HCT116 (cell line): Measurements from ENCODE around the gene IL20. TPM values are rescaled to one million over a fixed set of nuclear protein-coding genes. Genes with fewer than 3 reads are reported as not detected.

ENCODE experiments used
- ATAC-seq: fragments of 200-7000 bp; cut with Tn5 transposase; 2 replicates; pipeline ENCODE4 v1.9.1; 2020; ENCODE audit warnings: mild to moderate bottlenecking, moderate library complexity
- BruUV-seq: library from RNA; stranded (reverse); fragments of 400-500 nt; replicated peaks from 2 replicates; lab custom pipeline; 2021; lab: Mats Ljungman, UMichigan
- CTCF ChIA-PET: fragments of 300-600 bp; sonication (Branson Sonifier 250); formaldehyde crosslinking; loops from one replicate; lab custom pipeline; 2021; ENCODE audit warnings: antibody characterized with exemption; lab: Charles Lee
- POLR2A ChIA-PET: fragments of 300-600, 350-600 bp; sonication (Branson Sonifier 250); formaldehyde crosslinking; loops from one replicate; lab custom pipeline; 2021; ENCODE audit warnings: antibody characterized with exemption; lab: Charles Lee
- RAD21 ChIA-PET, 2 experiments: fragments of 300-600 bp; sonication (Branson Sonifier 250); formaldehyde crosslinking; loops; one replicate each; lab custom pipeline; 2023; ENCODE audit warnings: low total read pairs in 2 of 2; ENCODE audit not compliant: uncharacterized antibody in 2 of 2, unreplicated experiment in 2 of 2, low non-redundant PET in 1 of 2; lab: Charles Lee
- DNase-seq: peaks from one replicate; pipeline ENCODE4 v3.0.0-alpha.2; 2010; ENCODE audit warnings: low read depth, low spot score
- H2AFZ ChIP-seq: fragments of 200-600 bp; shearing (Covaris generic), sonication (generic); 2 replicates; pipeline ENCODE4 v1.6.1; 2017; ENCODE audit warnings: low read depth, mixed run types, mixed read lengths, antibody characterized with exemption, low read length; ENCODE audit not compliant: poor library complexity, severe bottlenecking
- H3K27ac ChIP-seq: 2 replicates; pipeline ENCODE4 v1.5.1; 2012; ENCODE audit warnings: low read depth, low read length
- H3K27me3 ChIP-seq: fragments of 200-600 bp; sonication (generic); 2 replicates; pipeline ENCODE4 v1.6.1; 2016; ENCODE audit warnings: mixed run types, low read length, mixed read lengths; ENCODE audit not compliant: insufficient read depth
- H3K36me3 ChIP-seq, 2 experiments: fragments of 200-500 bp in 1 of 2; fragments of 200-600 bp in 1 of 2; sonication (Bioruptor generic) in 1 of 2; sonication (generic) in 1 of 2; 2 replicates each; pipeline versions ENCODE4 v1.5.1 to v1.6.1; 2014 to 2016; ENCODE audit warnings: low read length in 2 of 2, inconsistent platforms in 1 of 2, mixed read lengths in 1 of 2, mixed run types in 1 of 2; ENCODE audit not compliant: insufficient read depth in 2 of 2, control insufficient read depth in 1 of 2
- H3K4me1 ChIP-seq, 2 experiments: fragments of 200-600 bp in 1 of 2; sonication (generic) in 1 of 2; 2 replicates each; pipeline versions ENCODE4 v1.5.1 to v1.6.1; 2012 to 2017; ENCODE audit warnings: low read length in 2 of 2, inconsistent platforms in 1 of 2, mild to moderate bottlenecking in 1 of 2, mixed read lengths in 1 of 2, mixed run types in 1 of 2, moderate library complexity in 1 of 2; ENCODE audit not compliant: insufficient read depth in 2 of 2, control insufficient read depth in 1 of 2
- H3K4me2 ChIP-seq: fragments of 200-600 bp; sonication (generic); 2 replicates; pipeline ENCODE4 v1.6.1; 2017; ENCODE audit warnings: mixed run types, low read length, mixed read lengths
- H3K4me3 ChIP-seq, 2 experiments: fragments of 200-600 bp in 1 of 2; sonication (generic) in 1 of 2; replicated peaks in 1 of 2; 2 replicates each; pipeline ENCODE4 v1.5.1; 2011 to 2016; ENCODE audit warnings: low read length in 2 of 2, control low read depth in 1 of 2, low read depth in 1 of 2, mild to moderate bottlenecking in 1 of 2, mixed read lengths in 1 of 2, mixed run types in 1 of 2
- H3K79me2 ChIP-seq: fragments of 200-600 bp; sonication (generic); 2 replicates; pipeline ENCODE4 v1.6.1; 2017; ENCODE audit warnings: mild to moderate bottlenecking, mixed run types, low read length, moderate library complexity, mixed read lengths; ENCODE audit not compliant: insufficient read depth
- H3K9ac ChIP-seq: fragments of 200-600 bp; sonication (generic); 2 replicates; pipeline ENCODE4 v1.6.1; 2016; ENCODE audit warnings: low read length, mixed read lengths
- H3K9me2 ChIP-seq: fragments of 200-600 bp; sonication (generic), shearing (Covaris generic); 2 replicates; pipeline ENCODE4 v1.6.1; 2017; ENCODE audit warnings: mixed run types, mild to moderate bottlenecking, moderate library complexity; ENCODE audit not compliant: insufficient read depth
- H3K9me3 ChIP-seq, 2 experiments: fragments of 200-500 bp in 1 of 2; fragments of 200-600 bp in 1 of 2; sonication (Bioruptor generic) in 1 of 2; sonication (generic) in 1 of 2; 2 replicates each; pipeline ENCODE4 v1.6.1; 2014 to 2017; ENCODE audit warnings: low read length in 2 of 2, mixed read lengths in 2 of 2, inconsistent platforms in 1 of 2, low read depth in 1 of 2, mild to moderate bottlenecking in 1 of 2, mixed run types in 1 of 2, moderate library complexity in 1 of 2; ENCODE audit not compliant: control insufficient read depth in 1 of 2, insufficient read depth in 1 of 2
- H4K20me1 ChIP-seq: fragments of 200-600 bp; sonication (generic), shearing (Covaris generic); 2 replicates; pipeline ENCODE4 v1.6.1; 2017; ENCODE audit warnings: mixed run types, mild to moderate bottlenecking, moderate library complexity; ENCODE audit not compliant: insufficient read depth
- CEBPB ChIP-seq: IDR thresholded peaks from 2 replicates; pipeline ENCODE4 v1.6.1; 2012; ENCODE audit warnings: low read depth
- FOSL1 ChIP-seq: IDR thresholded peaks from 2 replicates; pipeline ENCODE4 v1.6.1; 2012; ENCODE audit warnings: low read depth
- MAX ChIP-seq: IDR thresholded peaks from 2 replicates; pipeline ENCODE4 v1.6.1; 2012
- POLR2A ChIP-seq: IDR thresholded peaks from 2 replicates; pipeline ENCODE4 v1.7.0; 2011; ENCODE audit warnings: borderline replicate concordance; ENCODE audit not compliant: insufficient read depth, insufficient read length; ENCODE audit errors: extremely low read depth
- POLR2AphosphoS5 ChIP-seq: IDR thresholded peaks from 2 replicates; pipeline ENCODE4 v1.6.1; 2011; ENCODE audit warnings: mild to moderate bottlenecking, low read depth, low read length, moderate library complexity
- RAD21 ChIP-seq: IDR thresholded peaks from 2 replicates; pipeline ENCODE4 v1.6.1; 2012; ENCODE audit warnings: low read depth, mild to moderate bottlenecking
- SIN3A ChIP-seq: IDR thresholded peaks from 2 replicates; pipeline ENCODE4 v1.6.1; 2012; ENCODE audit warnings: low read depth
- SP1 ChIP-seq: IDR thresholded peaks from 2 replicates; pipeline ENCODE4 v1.6.1; 2012; ENCODE audit warnings: low read depth
- SRF ChIP-seq: IDR thresholded peaks from 2 replicates; pipeline ENCODE4 v1.6.1; 2012; ENCODE audit warnings: low read depth
- TCF7L2 ChIP-seq: IDR thresholded peaks from 2 replicates; pipeline ENCODE4 v1.7.0; 2011; ENCODE audit warnings: borderline replicate concordance, inconsistent platforms; ENCODE audit not compliant: insufficient read depth, insufficient read length; ENCODE audit errors: extremely low read depth
- YY1 ChIP-seq: IDR thresholded peaks from 2 replicates; pipeline ENCODE4 v1.6.1; 2011; ENCODE audit warnings: low read length, low read depth, moderate library complexity, mild to moderate bottlenecking; ENCODE audit not compliant: insufficient replicate concordance; ENCODE audit errors: extremely low read depth
- ZBTB33 ChIP-seq: IDR thresholded peaks from 2 replicates; pipeline ENCODE4 v1.6.1; 2011; ENCODE audit warnings: mild to moderate bottlenecking, low read length, moderate library complexity; ENCODE audit not compliant: insufficient replicate concordance; ENCODE audit errors: extremely low read depth
- ZNF274 ChIP-seq: fragments of 200-500 bp; sonication (Bioruptor generic); IDR thresholded peaks from 2 replicates; pipeline ENCODE4 v1.6.1; 2014; ENCODE audit warnings: mild to moderate bottlenecking, low read depth, low read length, inconsistent platforms
- intact Hi-C: fragments of 100-400 bp; cut with micrococcal nuclease; formaldehyde crosslinking; loops from 2 replicates; pipeline ENCODE4 v1.10.0; 2022
- total RNA-seq: library from RNA; stranded (reverse); gene quantifications from one replicate; pipeline ENCODE4 v1.2.1, GENCODE V29; 2021; ENCODE audit not compliant: unreplicated experiment
- TF ChIP-seq, protein P1 (sequence below), 3 experiments: fragments of 200-600 bp in 1 of 3; sonication (generic) in 1 of 3; IDR thresholded peaks in 2 of 3; conservative IDR thresholded peaks in 1 of 3; 2 replicates each; pipeline ENCODE4 v1.5.1; 2012 to 2017; ENCODE audit warnings: low read depth in 2 of 3, low read length in 2 of 3, antibody characterized with exemption in 1 of 3, borderline replicate concordance in 1 of 3, control low read depth in 1 of 3, mild to moderate bottlenecking in 1 of 3, mixed read lengths in 1 of 3, mixed run types in 1 of 3, moderate library complexity in 1 of 3; ENCODE audit not compliant: insufficient read depth in 1 of 3

The IL20 gene
- total RNA-seq, 1 experiment from 2014 or later, result not detected

DNA sequence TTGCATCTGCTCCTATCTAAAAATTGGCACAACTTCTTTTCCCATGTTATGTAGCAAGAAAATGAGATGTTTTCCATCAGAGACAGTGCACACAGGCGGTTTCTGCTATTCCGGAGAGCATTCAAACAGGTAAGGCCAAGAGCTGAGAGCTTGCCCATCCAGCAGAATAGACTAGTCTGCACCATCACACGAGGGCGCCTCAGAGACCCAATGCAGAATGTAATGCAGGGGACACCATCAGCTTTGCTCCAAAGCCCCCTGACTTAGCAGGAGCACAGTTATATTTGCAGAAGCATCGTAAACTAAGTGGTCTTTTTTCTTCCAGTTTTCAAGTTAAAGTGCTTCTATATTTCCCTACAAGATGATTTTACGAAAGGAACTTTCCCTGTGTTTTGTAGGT, 36.5 kb downstream of the IL20 start:
- Histone ChIP-seq H3K27me3 (no peaks in the 10 kb centered on the region), H3K9me2 (no peaks in the 10 kb centered on the region), H3K9me3 (no peaks in the 10 kb centered on the region), H4K20me1 (no peaks in the 10 kb centered on the region), H3K4me3 (no peak overlapping the region), H3K27ac (no peak overlapping the region), H3K4me1 (peaks cover 17 to 33% of the 10 kb centered on the region in 2 experiments), H3K36me3 (no peaks in the 10 kb centered on the region), H3K4me2 (no peak overlapping the region), H3K9ac (no peak overlapping the region), H2AFZ (no peak overlapping the region), H3K79me2 (no peaks in the 10 kb centered on the region)
- ChIA-PET RAD21 (no interaction called here), POLR2A (no interaction called here), CTCF (no interaction called here)
- DNase-seq, result no peak
- ATAC-seq, result no peak
- no peak for TF ChIP-seq ZBTB33
- TF ChIP-seq FOSL1, result no peak
- TF ChIP-seq, protein P1, sequence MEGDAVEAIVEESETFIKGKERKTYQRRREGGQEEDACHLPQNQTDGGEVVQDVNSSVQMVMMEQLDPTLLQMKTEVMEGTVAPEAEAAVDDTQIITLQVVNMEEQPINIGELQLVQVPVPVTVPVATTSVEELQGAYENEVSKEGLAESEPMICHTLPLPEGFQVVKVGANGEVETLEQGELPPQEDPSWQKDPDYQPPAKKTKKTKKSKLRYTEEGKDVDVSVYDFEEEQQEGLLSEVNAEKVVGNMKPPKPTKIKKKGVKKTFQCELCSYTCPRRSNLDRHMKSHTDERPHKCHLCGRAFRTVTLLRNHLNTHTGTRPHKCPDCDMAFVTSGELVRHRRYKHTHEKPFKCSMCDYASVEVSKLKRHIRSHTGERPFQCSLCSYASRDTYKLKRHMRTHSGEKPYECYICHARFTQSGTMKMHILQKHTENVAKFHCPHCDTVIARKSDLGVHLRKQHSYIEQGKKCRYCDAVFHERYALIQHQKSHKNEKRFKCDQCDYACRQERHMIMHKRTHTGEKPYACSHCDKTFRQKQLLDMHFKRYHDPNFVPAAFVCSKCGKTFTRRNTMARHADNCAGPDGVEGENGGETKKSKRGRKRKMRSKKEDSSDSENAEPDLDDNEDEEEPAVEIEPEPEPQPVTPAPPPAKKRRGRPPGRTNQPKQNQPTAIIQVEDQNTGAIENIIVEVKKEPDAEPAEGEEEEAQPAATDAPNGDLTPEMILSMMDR (IDR thresholded peaks at IDR 0.05 in 2 of 3, conservative IDR thresholded peaks at IDR 0.05 in 1 of 3; ENCODE audit: borderline replicate concordance in 1 of 3, insufficient read depth in 1 of 3, low read depth in 2 of 3, low read length in 2 of 3), result no peak
- TF ChIP-seq TCF7L2, result no peak
- no peak for TF ChIP-seq YY1
- no peak for TF ChIP-seq SIN3A
- TF ChIP-seq RAD21, result no peak
- no peak for TF ChIP-seq SRF
- TF ChIP-seq ZNF274, result no peak
- no peak for TF ChIP-seq CEBPB
- TF ChIP-seq SP1, result no peak
- TF ChIP-seq POLR2A, result no peak
- TF ChIP-seq MAX, result no peak
- TF ChIP-seq POLR2AphosphoS5, result no peak
- no TSS peak for BruUV-seq
- intact Hi-C loops, result no loop called here
